Measurements from ENCODE around the gene TMIE.

- TF ChIP-seq CTCF (IDR thresholded peaks at IDR 0.05) = no peak
- no peak for TF ChIP-seq EP300 (IDR thresholded peaks at IDR 0.05)
- TF ChIP-seq POLR2AphosphoS5 (IDR thresholded peaks at IDR 0.05) = no peak
- no peak for TF ChIP-seq POLR2A (IDR thresholded peaks at IDR 0.05)
Observed at GRCh38 chr3:46731795-46732194, 30.6 kb downstream of the TMIE start.
